GM12878 (cell line): ENCODE data around the gene TMPRSS3. TPM values are rescaled to one million over a fixed set of nuclear protein-coding genes. Genes with fewer than 3 reads are reported as not detected.

Experiments used
- BHLHE40 ChIP-seq, 2 experiments: fragments of 450-650 bp in 1 of 2; IDR thresholded peaks; 2 replicates each; pipeline ENCODE4 v1.6.1; 2011 to 2017; ENCODE audit warnings: low read depth in 2 of 2, borderline replicate concordance in 1 of 2, improper control_type of control experiment in 1 of 2, low read length in 1 of 2, mild to moderate bottlenecking in 1 of 2
- CHD2 ChIP-seq: IDR thresholded peaks from 2 replicates; pipeline ENCODE4 v1.6.1; 2011; ENCODE audit warnings: low read depth, low read length, improper control_type of control experiment, borderline replicate concordance
- CHD4 ChIP-seq: fragments of 200-600 bp; sonication (generic); IDR thresholded peaks from 2 replicates; pipeline ENCODE4 v1.6.1; 2016; ENCODE audit warnings: mild to moderate bottlenecking
- EP300 ChIP-seq, 2 experiments: fragments of 150-350 bp in 1 of 2; IDR thresholded peaks; 2 replicates each; pipeline ENCODE4 v1.6.1; 2011 to 2012; ENCODE audit warnings: low read depth in 2 of 2, low read length in 2 of 2, borderline replicate concordance in 1 of 2, improper control_type of control experiment in 1 of 2, inconsistent platforms in 1 of 2; ENCODE audit not compliant: control insufficient read depth in 1 of 2
- GATAD2B ChIP-seq: fragments of 450-650 bp; conservative IDR thresholded peaks from 2 replicates; pipeline ENCODE4 v1.6.1; 2017; ENCODE audit warnings: low read depth, mild to moderate bottlenecking, moderate library complexity
- HDAC6 ChIP-seq: fragments of 200-600 bp; sonication (generic); IDR thresholded peaks from one replicate; pipeline ENCODE4 v1.8.0; 2017; ENCODE audit warnings: antibody characterized with exemption; ENCODE audit not compliant: unreplicated experiment
- HDGF ChIP-seq: fragments of 450-650 bp; IDR thresholded peaks from 2 replicates; pipeline ENCODE4 v1.6.1; 2016; ENCODE audit warnings: antibody characterized with exemption
- IKZF2 ChIP-seq, 2 experiments: fragments of 450-650 bp; IDR thresholded peaks; 2 replicates each; pipeline ENCODE4 v1.6.1; 2017; ENCODE audit warnings: mild to moderate bottlenecking in 2 of 2, moderate library complexity in 2 of 2
- JUNB ChIP-seq: IDR thresholded peaks from 2 replicates; pipeline ENCODE4 v1.6.1; 2016; ENCODE audit warnings: antibody characterized with exemption, mild to moderate bottlenecking
- KDM1A ChIP-seq: fragments of 200-600 bp; sonication (generic); IDR thresholded peaks from 2 replicates; pipeline ENCODE4 v1.6.1; 2016; ENCODE audit warnings: borderline replicate concordance
- MEF2A ChIP-seq: IDR thresholded peaks from 2 replicates; pipeline ENCODE4 v1.6.1; 2011; ENCODE audit warnings: low read depth, mild to moderate bottlenecking, low read length, moderate library complexity; ENCODE audit not compliant: insufficient read depth
- MEF2B ChIP-seq: fragments of 450-650 bp; IDR thresholded peaks from 2 replicates; pipeline ENCODE4 v1.6.1; 2018; ENCODE audit warnings: mild to moderate bottlenecking, moderate library complexity; ENCODE audit not compliant: partially characterized antibody, poor library complexity, severe bottlenecking
- MYB ChIP-seq: fragments of 150-350 bp; IDR thresholded peaks from 2 replicates; pipeline ENCODE4 v1.6.1; 2014; ENCODE audit warnings: mild to moderate bottlenecking, low read depth, low read length, borderline replicate concordance
- NFYA ChIP-seq: IDR thresholded peaks from 2 replicates; pipeline ENCODE4 v1.6.1; 2011; ENCODE audit warnings: low read depth, mild to moderate bottlenecking, low read length, improper control_type of control experiment, borderline replicate concordance
- NFYB ChIP-seq: IDR thresholded peaks from 2 replicates; pipeline ENCODE4 v1.6.1; 2011; ENCODE audit warnings: low read depth, mild to moderate bottlenecking, low read length, improper control_type of control experiment, moderate library complexity; ENCODE audit not compliant: insufficient read depth
- POLR2AphosphoS2 ChIP-seq: IDR thresholded peaks from 2 replicates; pipeline ENCODE4 v1.6.1; 2011; ENCODE audit warnings: low read depth, mild to moderate bottlenecking, low read length, improper control_type of control experiment, moderate library complexity
- WRNIP1 ChIP-seq: IDR thresholded peaks from 2 replicates; pipeline ENCODE4 v1.6.1; 2011; ENCODE audit warnings: low read depth, low read length, improper control_type of control experiment, borderline replicate concordance
- YY1 ChIP-seq: IDR thresholded peaks from 2 replicates; pipeline ENCODE4 v1.6.1; 2011; ENCODE audit warnings: low read depth, mild to moderate bottlenecking, low read length
- ZNF207 ChIP-seq: fragments of 450-650 bp; IDR thresholded peaks from 2 replicates; pipeline ENCODE4 v1.6.1; 2014; ENCODE audit warnings: antibody characterized with exemption, mild to moderate bottlenecking, borderline replicate concordance
- polyA plus RNA-seq, 11 experiments: library from polyadenylated mRNA; depleted of rRNA in 4 of 11; unstranded in 6 of 11; stranded (reverse) in 5 of 11; fragments of >200 nt; fragmentation: Nextera tagmentation in 4 of 11; fragmentation: Illumina TruSeq in 1 of 11; extraction: Ambion mirVana in 4 of 11; extraction: Trizol in 1 of 11; gene quantifications; 1 replicate in 1 of 11; 2 replicates in 10 of 11; pipeline versions ENCODE4 v1.2.1 to v1.2.3, GENCODE V29; 2011 to 2016; ENCODE audit warnings: inconsistent platforms in 2 of 11, missing spikeins in 2 of 11, low read depth in 1 of 11
- total RNA-seq, 4 experiments: library from RNA; depleted of rRNA in 3 of 4; stranded (reverse); fragments of >200 nt in 3 of 4; fragmentation: Illumina TruSeq in 1 of 4; extraction: Trizol in 1 of 4; gene quantifications; 2 replicates each; pipeline versions ENCODE4 v1.2.1 to v1.2.3, GENCODE V29; 2013 to 2021
- TF ChIP-seq, protein P1 (sequence below): IDR thresholded peaks from 2 replicates; pipeline ENCODE4 v1.6.1; 2011; ENCODE audit warnings: borderline replicate concordance, low read depth, mild to moderate bottlenecking, moderate library complexity, low read length; ENCODE audit not compliant: insufficient read depth, poor library complexity, severe bottlenecking
- TF ChIP-seq, protein P2 (sequence below): IDR thresholded peaks from 2 replicates; pipeline ENCODE4 v1.6.1; 2011; ENCODE audit warnings: low read depth, low read length, improper control_type of control experiment, borderline replicate concordance
- TF ChIP-seq, protein P3 (sequence below): fragments of 450-650 bp; formaldehyde crosslinking; IDR thresholded peaks from 2 replicates; pipeline ENCODE4 v1.4.0; 2020; ENCODE audit warnings: mild to moderate bottlenecking, moderate library complexity
- TF ChIP-seq, protein P4 (sequence below): fragments of 450-650 bp; IDR thresholded peaks from 2 replicates; pipeline ENCODE4 v1.6.1; 2014; ENCODE audit warnings: mild to moderate bottlenecking
- TF ChIP-seq, protein P5 (sequence below): IDR thresholded peaks from 2 replicates; pipeline ENCODE4 v1.6.1; 2012; ENCODE audit warnings: low read depth, low read length, improper control_type of control experiment

TMPRSS3 gene
- total and polyA plus RNA-seq, 10 of the 15 experiments (the other 5 are each of a cell fraction or from before 2014, with no cell fraction given), result 0.51 to 1.5 (median 0.82) TPM; not detected in 1

DNA sequence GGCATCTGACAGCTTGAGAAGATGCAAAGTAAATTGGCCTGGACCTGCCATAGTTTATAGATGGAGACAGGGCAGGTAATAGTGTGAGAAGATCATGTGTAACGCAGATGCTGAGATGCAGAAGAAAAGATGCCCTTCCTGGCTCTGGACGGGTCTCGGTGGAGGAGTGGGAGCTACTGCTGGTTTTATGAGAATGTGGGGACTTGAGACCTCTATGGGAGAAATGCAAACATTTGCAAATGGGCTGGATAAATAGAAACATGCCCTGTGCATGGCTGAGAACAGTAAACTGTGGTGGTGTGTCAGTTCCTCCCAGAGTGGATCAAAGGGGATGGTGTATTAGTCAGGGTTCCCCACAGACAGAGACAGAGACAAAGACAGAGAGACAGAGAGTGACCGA is 29.7 kb upstream of the TMPRSS3 start (continued):
- TF ChIP-seq EP300 (IDR thresholded peaks at IDR 0.05; ENCODE audit: borderline replicate concordance in 1 of 2, control insufficient read depth in 1 of 2, low read depth in 2 of 2, low read length in 2 of 2), result no peak
- TF ChIP-seq, protein P1, sequence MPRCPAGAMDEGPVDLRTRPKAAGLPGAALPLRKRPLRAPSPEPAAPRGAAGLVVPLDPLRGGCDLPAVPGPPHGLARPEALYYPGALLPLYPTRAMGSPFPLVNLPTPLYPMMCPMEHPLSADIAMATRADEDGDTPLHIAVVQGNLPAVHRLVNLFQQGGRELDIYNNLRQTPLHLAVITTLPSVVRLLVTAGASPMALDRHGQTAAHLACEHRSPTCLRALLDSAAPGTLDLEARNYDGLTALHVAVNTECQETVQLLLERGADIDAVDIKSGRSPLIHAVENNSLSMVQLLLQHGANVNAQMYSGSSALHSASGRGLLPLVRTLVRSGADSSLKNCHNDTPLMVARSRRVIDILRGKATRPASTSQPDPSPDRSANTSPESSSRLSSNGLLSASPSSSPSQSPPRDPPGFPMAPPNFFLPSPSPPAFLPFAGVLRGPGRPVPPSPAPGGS, result peak; percentile 92
- TF ChIP-seq, protein P2, sequence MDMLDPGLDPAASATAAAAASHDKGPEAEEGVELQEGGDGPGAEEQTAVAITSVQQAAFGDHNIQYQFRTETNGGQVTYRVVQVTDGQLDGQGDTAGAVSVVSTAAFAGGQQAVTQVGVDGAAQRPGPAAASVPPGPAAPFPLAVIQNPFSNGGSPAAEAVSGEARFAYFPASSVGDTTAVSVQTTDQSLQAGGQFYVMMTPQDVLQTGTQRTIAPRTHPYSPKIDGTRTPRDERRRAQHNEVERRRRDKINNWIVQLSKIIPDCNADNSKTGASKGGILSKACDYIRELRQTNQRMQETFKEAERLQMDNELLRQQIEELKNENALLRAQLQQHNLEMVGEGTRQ, result no peak
- no peak for TF ChIP-seq IKZF2 (IDR thresholded peaks at IDR 0.05)
- no peak for TF ChIP-seq CHD4
- TF ChIP-seq, protein P3, sequence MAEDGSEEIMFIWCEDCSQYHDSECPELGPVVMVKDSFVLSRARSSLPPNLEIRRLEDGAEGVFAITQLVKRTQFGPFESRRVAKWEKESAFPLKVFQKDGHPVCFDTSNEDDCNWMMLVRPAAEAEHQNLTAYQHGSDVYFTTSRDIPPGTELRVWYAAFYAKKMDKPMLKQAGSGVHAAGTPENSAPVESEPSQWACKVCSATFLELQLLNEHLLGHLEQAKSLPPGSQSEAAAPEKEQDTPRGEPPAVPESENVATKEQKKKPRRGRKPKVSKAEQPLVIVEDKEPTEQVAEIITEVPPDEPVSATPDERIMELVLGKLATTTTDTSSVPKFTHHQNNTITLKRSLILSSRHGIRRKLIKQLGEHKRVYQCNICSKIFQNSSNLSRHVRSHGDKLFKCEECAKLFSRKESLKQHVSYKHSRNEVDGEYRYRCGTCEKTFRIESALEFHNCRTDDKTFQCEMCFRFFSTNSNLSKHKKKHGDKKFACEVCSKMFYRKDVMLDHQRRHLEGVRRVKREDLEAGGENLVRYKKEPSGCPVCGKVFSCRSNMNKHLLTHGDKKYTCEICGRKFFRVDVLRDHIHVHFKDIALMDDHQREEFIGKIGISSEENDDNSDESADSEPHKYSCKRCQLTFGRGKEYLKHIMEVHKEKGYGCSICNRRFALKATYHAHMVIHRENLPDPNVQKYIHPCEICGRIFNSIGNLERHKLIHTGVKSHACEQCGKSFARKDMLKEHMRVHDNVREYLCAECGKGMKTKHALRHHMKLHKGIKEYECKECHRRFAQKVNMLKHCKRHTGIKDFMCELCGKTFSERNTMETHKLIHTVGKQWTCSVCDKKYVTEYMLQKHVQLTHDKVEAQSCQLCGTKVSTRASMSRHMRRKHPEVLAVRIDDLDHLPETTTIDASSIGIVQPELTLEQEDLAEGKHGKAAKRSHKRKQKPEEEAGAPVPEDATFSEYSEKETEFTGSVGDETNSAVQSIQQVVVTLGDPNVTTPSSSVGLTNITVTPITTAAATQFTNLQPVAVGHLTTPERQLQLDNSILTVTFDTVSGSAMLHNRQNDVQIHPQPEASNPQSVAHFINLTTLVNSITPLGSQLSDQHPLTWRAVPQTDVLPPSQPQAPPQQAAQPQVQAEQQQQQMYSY (CRISPR knock-in tag), result no peak
- no peak for TF ChIP-seq ZNF207
- TF ChIP-seq, protein P4, sequence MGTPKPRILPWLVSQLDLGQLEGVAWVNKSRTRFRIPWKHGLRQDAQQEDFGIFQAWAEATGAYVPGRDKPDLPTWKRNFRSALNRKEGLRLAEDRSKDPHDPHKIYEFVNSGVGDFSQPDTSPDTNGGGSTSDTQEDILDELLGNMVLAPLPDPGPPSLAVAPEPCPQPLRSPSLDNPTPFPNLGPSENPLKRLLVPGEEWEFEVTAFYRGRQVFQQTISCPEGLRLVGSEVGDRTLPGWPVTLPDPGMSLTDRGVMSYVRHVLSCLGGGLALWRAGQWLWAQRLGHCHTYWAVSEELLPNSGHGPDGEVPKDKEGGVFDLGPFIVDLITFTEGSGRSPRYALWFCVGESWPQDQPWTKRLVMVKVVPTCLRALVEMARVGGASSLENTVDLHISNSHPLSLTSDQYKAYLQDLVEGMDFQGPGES, result no peak
- TF ChIP-seq YY1, result no peak
- no peak for TF ChIP-seq JUNB
- 0 out of 2 replicates have a peak, but pooled peaks have one; percentile 45 for TF ChIP-seq CHD2
- TF ChIP-seq, protein P5, sequence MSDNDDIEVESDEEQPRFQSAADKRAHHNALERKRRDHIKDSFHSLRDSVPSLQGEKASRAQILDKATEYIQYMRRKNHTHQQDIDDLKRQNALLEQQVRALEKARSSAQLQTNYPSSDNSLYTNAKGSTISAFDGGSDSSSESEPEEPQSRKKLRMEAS, result no peak
- TF ChIP-seq POLR2AphosphoS2, result no peak
- TF ChIP-seq HDAC6, result no peak
- TF ChIP-seq GATAD2B, result no peak
- TF ChIP-seq NFYB, result no peak
- TF ChIP-seq MEF2B, result no peak
- no peak for TF ChIP-seq WRNIP1
- TF ChIP-seq NFYA, result no peak
- TF ChIP-seq MYB, result no peak
- peak in 1 of 2 experiments; percentile 38; a peak in 1 of 4 replicates for TF ChIP-seq BHLHE40 (IDR thresholded peaks at IDR 0.05; ENCODE audit: borderline replicate concordance in 1 of 2, low read depth in 2 of 2, low read length in 1 of 2)
- TF ChIP-seq MEF2A, result no peak
- no peak for TF ChIP-seq HDGF
- no peak for TF ChIP-seq KDM1A
